Kidney glomerular epithelial cell (primary cell): Measurements from ENCODE around the gene TGM2.

Experiments used
- DNase-seq: peaks from one replicate; lab custom pipeline; 2025; lab: John Stamatoyannopoulos, UW

Gene TGM2

GRCh38 chr20:38165089-38165965, at the start of gene TGM2:
Gene TGM2, minus strand, starts transcription at chr20:38165270. Its CDS starts 72 bp downstream, at chr20:38165198.
- peak; percentile 75 for DNase-seq

- no peak for DNase-seq
Measured at GRCh38 chr20:38214256-38215193, 49.5 kb upstream of the TGM2 start.

- no peak for DNase-seq
Measured at GRCh38 chr20:38213607-38213940, 48.5 kb upstream of the TGM2 start.

GRCh38 chr20:38212806-38213606, 47.9 kb upstream of the TGM2 start:
- no peak for DNase-seq

GRCh38 chr20:38211200-38212097, 46.4 kb upstream of the TGM2 start:
- DNase-seq: no peak

- no peak for DNase-seq
Measured at GRCh38 chr20:38210741-38211140, 45.7 kb upstream of the TGM2 start.

GRCh38 chr20:38209736-38210405, 44.8 kb upstream of the TGM2 start:
- DNase-seq: peak; percentile 24

GRCh38 chr20:38209054-38209675, 44.1 kb upstream of the TGM2 start:
- no peak for DNase-seq

GRCh38 chr20:38208523-38208922, 43.5 kb upstream of the TGM2 start:
- DNase-seq: no peak

- DNase-seq: no peak
Measured at GRCh38 chr20:38208088-38208487, 43.0 kb upstream of the TGM2 start.

- no peak for DNase-seq
Measured at GRCh38 chr20:38207621-38208020, 42.6 kb upstream of the TGM2 start.

GRCh38 chr20:38205001-38205400, 39.9 kb upstream of the TGM2 start:
- no peak for DNase-seq

GRCh38 chr20:38203981-38204357, 38.9 kb upstream of the TGM2 start:
- DNase-seq: no peak

- DNase-seq: no peak
Measured at GRCh38 chr20:38203337-38203980, 38.4 kb upstream of the TGM2 start.

GRCh38 chr20:38202982-38203293, 37.9 kb upstream of the TGM2 start:
- DNase-seq: no peak

- no peak for DNase-seq
Measured at GRCh38 chr20:38202153-38202981, 37.3 kb upstream of the TGM2 start.

- DNase-seq: peak; percentile 30
Measured at GRCh38 chr20:38201356-38201755, 36.3 kb upstream of the TGM2 start.

GRCh38 chr20:38200646-38201045, 35.6 kb upstream of the TGM2 start:
- DNase-seq: no peak
